Adrenal gland (tissue), 5 donors: ENCODE measurements around the gene ACTN1.

Experiments
- POLR2A ChIP-seq, 2 donors: fragments of 450-650 bp; IDR thresholded peaks; one replicate each; pipeline ENCODE4 v1.6.1; 2017; ENCODE audit warnings: antibody characterized with exemption in 2 of 2, mild to moderate bottlenecking in 2 of 2, moderate library complexity in 1 of 2
- TF ChIP-seq, protein P1 (sequence below), 6 experiments: fragments of 450-650 bp in 4 of 6; fragments of 200-600 bp in 2 of 6; sonication (generic) in 1 of 6; IDR thresholded peaks; 1 replicate in 5 of 6; 2 replicates in 1 of 6; pipeline versions ENCODE4 v1.5.1 to v1.8.0; 2016 to 2021; ENCODE audit warnings: antibody characterized with exemption in 6 of 6, mild to moderate bottlenecking in 2 of 6, moderate library complexity in 1 of 6
- donor health status: DM: no; HTN: no; CAD: no.

DNA sequence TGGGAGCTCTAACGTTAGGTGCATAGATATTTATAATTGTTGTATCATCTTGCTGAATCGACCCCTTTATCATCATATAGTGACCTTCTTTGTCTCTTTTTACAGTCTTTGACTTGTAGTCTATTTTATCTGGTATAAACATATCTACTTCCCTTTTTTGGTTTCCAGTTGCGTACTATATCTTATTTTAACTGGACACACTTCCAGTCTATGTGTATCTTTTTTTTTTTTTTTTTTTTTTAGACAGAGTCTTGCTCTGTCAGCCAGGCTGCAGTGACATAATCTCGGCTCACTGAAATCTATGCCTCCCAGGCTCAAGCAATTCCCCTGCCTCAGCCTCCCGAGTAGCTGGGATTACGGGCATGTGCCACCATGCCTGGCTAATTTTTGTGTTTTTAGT is 144.3 kb downstream of the ACTN1 start:
- TF ChIP-seq, protein P1, sequence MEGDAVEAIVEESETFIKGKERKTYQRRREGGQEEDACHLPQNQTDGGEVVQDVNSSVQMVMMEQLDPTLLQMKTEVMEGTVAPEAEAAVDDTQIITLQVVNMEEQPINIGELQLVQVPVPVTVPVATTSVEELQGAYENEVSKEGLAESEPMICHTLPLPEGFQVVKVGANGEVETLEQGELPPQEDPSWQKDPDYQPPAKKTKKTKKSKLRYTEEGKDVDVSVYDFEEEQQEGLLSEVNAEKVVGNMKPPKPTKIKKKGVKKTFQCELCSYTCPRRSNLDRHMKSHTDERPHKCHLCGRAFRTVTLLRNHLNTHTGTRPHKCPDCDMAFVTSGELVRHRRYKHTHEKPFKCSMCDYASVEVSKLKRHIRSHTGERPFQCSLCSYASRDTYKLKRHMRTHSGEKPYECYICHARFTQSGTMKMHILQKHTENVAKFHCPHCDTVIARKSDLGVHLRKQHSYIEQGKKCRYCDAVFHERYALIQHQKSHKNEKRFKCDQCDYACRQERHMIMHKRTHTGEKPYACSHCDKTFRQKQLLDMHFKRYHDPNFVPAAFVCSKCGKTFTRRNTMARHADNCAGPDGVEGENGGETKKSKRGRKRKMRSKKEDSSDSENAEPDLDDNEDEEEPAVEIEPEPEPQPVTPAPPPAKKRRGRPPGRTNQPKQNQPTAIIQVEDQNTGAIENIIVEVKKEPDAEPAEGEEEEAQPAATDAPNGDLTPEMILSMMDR (IDR thresholded peaks at IDR 0.05), result no peak
- TF ChIP-seq POLR2A (IDR thresholded peaks at IDR 0.05), result no peak
